Activated CD4-positive, alpha-beta T cell treated with anti-CD3 and anti-CD28 coated beads for 4 hours (primary cell): ENCODE measurements around the gene ITCH.
"Not testable (repeated sequence)": the region's sequence is repeated elsewhere in the genome, so short reads cannot be mapped to it uniquely, and the experiment has no call there.

Source experiments
- DNase-seq, 2 donors: peaks; one replicate each; pipeline ENCODE4 v3.0.0-alpha.2; 2020

Gene ITCH

GRCh38 chr20:34363062-34363464 lies at the start of gene ITCH:
ITCH (plus strand) TSS chr20:34363273; CDS start chr20:34393812, 30,539 bp downstream.
- DNase-seq, result peak; percentile 89 to 92

- no peak for DNase-seq
Observed at GRCh38 chr20:34315236-34315635, 47.8 kb upstream of the ITCH start.

GRCh38 chr20:34316196-34316814 lies 46.8 kb upstream of the ITCH start:
- DNase-seq, result no peak

GRCh38 chr20:34318609-34319443 lies 44.2 kb upstream of the ITCH start:
- DNase-seq, result no peak

GRCh38 chr20:34320861-34321260 lies 42.2 kb upstream of the ITCH start:
- DNase-seq, result no peak

- DNase-seq, result no peak
Observed at GRCh38 chr20:34322267-34323105, 40.6 kb upstream of the ITCH start.

GRCh38 chr20:34324541-34324940 lies 38.5 kb upstream of the ITCH start:
- no peak for DNase-seq

- DNase-seq, result not testable (repeated sequence)
Observed at GRCh38 chr20:34328207-34328606, 34.9 kb upstream of the ITCH start.

- no peak for DNase-seq
Observed at GRCh38 chr20:34328928-34329677, 34.0 kb upstream of the ITCH start.

- DNase-seq, result not testable (repeated sequence)
Observed at GRCh38 chr20:34330861-34331544, 32.1 kb upstream of the ITCH start.

- DNase-seq, result no peak
Observed at GRCh38 chr20:34331838-34332237, 31.2 kb upstream of the ITCH start.

GRCh38 chr20:34332262-34332920 lies 30.7 kb upstream of the ITCH start:
- DNase-seq, result no peak

GRCh38 chr20:34333786-34334185 lies 29.3 kb upstream of the ITCH start:
- no peak for DNase-seq

GRCh38 chr20:34334654-34335407 lies 28.2 kb upstream of the ITCH start:
- no peak for DNase-seq

- DNase-seq, result no peak
Observed at GRCh38 chr20:34337544-34337943, 25.5 kb upstream of the ITCH start.

GRCh38 chr20:34337982-34338726 lies 24.9 kb upstream of the ITCH start:
- DNase-seq, result no peak

GRCh38 chr20:34340726-34341125 lies 22.3 kb upstream of the ITCH start:
- DNase-seq, result not testable (repeated sequence)

GRCh38 chr20:34341199-34341598 lies 21.9 kb upstream of the ITCH start:
- not testable (repeated sequence) for DNase-seq

GRCh38 chr20:34343458-34344211 lies 19.4 kb upstream of the ITCH start:
- DNase-seq, result no peak
